ENCODE results near the gene HECTD1.
A peak's percentile ranks its signal among the peaks of the same experiment; 100 is the strongest.

HECTD1 gene

DNA sequence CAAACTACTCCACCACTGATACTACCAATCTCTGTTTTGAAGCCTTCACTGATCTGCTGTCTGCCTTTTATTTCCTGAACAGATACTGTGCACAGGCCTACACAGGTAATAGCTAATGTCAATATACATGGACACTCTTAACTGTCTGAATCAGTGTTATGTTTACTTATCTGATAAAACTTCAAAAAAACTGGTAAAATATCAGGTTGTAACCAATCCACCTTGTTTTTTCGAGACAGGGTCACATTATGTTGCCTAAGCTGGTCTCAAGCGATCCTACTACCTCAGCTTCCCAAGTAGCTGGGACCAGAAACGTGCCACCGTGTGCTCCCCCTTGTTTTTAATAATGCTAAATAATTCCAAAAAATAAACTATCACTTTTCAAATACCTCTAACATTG, 43.5 kb downstream of the HECTD1 start:
- Histone ChIP-seq H3K36me3 (ENCODE audit: control insufficient read depth in 5 of 5, insufficient read depth in 5 of 5, low read length in 5 of 5) (peaks cover 19 to 78% (median 47%) of the 10 kb centered on the region in 5 donors), H3K4me1 (ENCODE audit: control insufficient read depth in 5 of 5, insufficient read depth in 5 of 5, low read length in 5 of 5) (peaks cover 0 to 26% (median 17%) of the 10 kb centered on the region in 5 donors), H3K9ac (ENCODE audit: low read length in 5 of 5) (peak overlapping the region in 2 of 5 donors; percentile 4 to 53), H3K4me3 (ENCODE audit: low read depth in 1 of 5, low read length in 5 of 5) (no peak overlapping the region), H3K27me3 (ENCODE audit: control insufficient read depth in 5 of 5, insufficient read depth in 4 of 5, low read length in 5 of 5) (no peaks in the 10 kb centered on the region), H3K9me3 (ENCODE audit: control insufficient read depth in 5 of 5, low read length in 5 of 5) (no peaks in the 10 kb centered on the region), H3K27ac (ENCODE audit: low read depth, low read length) (peak overlapping the region; percentile 97)

DNA sequence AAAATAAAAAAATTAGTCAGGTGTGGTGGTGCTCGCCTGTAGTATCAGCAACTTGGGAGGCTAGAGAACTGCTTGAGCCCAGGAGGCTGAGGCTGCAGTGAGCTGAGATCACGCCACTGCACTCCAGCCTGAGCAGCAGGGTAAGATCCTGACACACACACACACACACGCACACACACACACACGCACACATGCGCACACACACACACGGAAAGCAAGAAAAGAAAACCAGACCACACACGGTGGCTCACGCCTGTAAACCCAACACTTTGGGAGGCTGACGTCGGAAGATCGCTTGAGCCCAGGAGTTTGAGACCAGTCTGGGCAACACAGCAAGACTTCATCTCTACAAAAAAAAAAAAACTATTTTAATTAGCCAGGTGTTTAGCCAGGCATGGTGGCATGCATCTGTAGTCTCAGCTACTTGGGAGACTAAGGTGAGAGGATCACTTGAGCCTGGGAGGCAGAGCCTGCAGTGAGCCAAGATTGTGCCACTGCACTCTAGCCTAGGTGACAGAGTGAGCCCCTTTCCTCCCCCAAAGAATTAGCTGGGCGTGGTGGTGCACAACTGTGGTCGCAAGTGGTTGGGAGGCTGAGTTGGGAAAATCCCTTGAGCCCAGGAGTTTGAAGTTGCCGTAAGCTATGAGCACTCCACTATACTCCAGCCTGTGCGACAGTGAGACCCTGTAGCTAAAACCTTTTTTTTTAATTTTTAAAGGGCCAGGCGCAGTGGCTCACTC, 44.5 kb downstream of the HECTD1 start:
- Histone ChIP-seq H3K27ac (ENCODE audit: low read depth, low read length) (peak overlapping the region; percentile 97), H3K27me3 (ENCODE audit: control insufficient read depth in 5 of 5, insufficient read depth in 4 of 5, low read length in 5 of 5) (no peaks in the 10 kb centered on the region), H3K4me1 (ENCODE audit: control insufficient read depth in 5 of 5, insufficient read depth in 5 of 5, low read length in 5 of 5) (peaks cover 0 to 26% (median 17%) of the 10 kb centered on the region in 5 donors), H3K4me3 (ENCODE audit: low read depth in 1 of 5, low read length in 5 of 5) (no peak overlapping the region), H3K9ac (ENCODE audit: low read length in 5 of 5) (no peak overlapping the region), H3K36me3 (ENCODE audit: control insufficient read depth in 5 of 5, insufficient read depth in 5 of 5, low read length in 5 of 5) (peaks cover 13 to 76% (median 41%) of the 10 kb centered on the region in 5 donors), H3K9me3 (ENCODE audit: control insufficient read depth in 5 of 5, low read length in 5 of 5) (no peaks in the 10 kb centered on the region)

- peaks cover 13 to 61% (median 26%) of the 10 kb centered on the region in 5 donors for H3K36me3 ChIP-seq (ENCODE audit: control insufficient read depth in 5 of 5, insufficient read depth in 5 of 5, low read length in 5 of 5)
- no peak overlapping the region for H3K9ac ChIP-seq (ENCODE audit: low read length in 5 of 5)
- no peak overlapping the region for H3K27ac ChIP-seq (ENCODE audit: low read depth, low read length)
- no peaks in the 10 kb centered on the region for H3K27me3 ChIP-seq (ENCODE audit: control insufficient read depth in 5 of 5, insufficient read depth in 4 of 5, low read length in 5 of 5)
- no peaks in the 10 kb centered on the region for H3K9me3 ChIP-seq (ENCODE audit: control insufficient read depth in 5 of 5, low read length in 5 of 5)
- H3K4me1 ChIP-seq (ENCODE audit: control insufficient read depth in 5 of 5, insufficient read depth in 5 of 5, low read length in 5 of 5) = peaks cover 0 to 23% (median 15%) of the 10 kb centered on the region in 5 donors
- no peak overlapping the region for H3K4me3 ChIP-seq (ENCODE audit: low read depth in 1 of 5, low read length in 5 of 5)
Observed at GRCh38 chr14:31161274-31161673, 46.3 kb downstream of the HECTD1 start.

- no peak overlapping the region for H3K27ac ChIP-seq (ENCODE audit: low read depth, low read length)
- H3K9me3 ChIP-seq (ENCODE audit: control insufficient read depth in 5 of 5, low read length in 5 of 5) = no peaks in the 10 kb centered on the region
- no peak overlapping the region for H3K9ac ChIP-seq (ENCODE audit: low read length in 5 of 5)
- no peak overlapping the region for H3K4me3 ChIP-seq (ENCODE audit: low read depth in 1 of 5, low read length in 5 of 5)
- peaks cover 17 to 58% (median 26%) of the 10 kb centered on the region in 5 donors for H3K36me3 ChIP-seq (ENCODE audit: control insufficient read depth in 5 of 5, insufficient read depth in 5 of 5, low read length in 5 of 5)
- peaks cover 0 to 11% (median 5%) of the 10 kb centered on the region in 5 donors for H3K4me1 ChIP-seq (ENCODE audit: control insufficient read depth in 5 of 5, insufficient read depth in 5 of 5, low read length in 5 of 5)
- H3K27me3 ChIP-seq (ENCODE audit: control insufficient read depth in 5 of 5, insufficient read depth in 4 of 5, low read length in 5 of 5) = no peaks in the 10 kb centered on the region
Observed at GRCh38 chr14:31159682-31160296, 47.8 kb downstream of the HECTD1 start.

DNA sequence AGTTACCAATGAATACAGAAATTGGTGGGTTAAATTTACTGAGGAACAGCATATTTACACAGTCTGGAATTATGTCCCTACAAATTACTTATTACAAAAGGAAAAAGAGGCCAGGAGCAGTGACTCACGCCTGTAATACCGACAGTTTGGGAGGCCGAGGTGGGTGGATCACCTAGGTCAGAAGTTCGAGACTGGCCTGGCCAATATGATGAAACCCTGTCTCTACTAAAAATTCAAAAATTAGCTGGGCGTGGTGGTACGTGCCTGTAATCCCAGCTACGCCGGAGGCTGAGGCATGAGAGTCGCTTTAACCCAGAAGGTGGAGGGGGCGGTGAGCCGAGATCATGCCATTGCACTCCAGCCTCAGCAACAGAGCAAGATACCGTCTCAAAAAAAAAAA, 52.6 kb downstream of the HECTD1 start:
- H3K27ac ChIP-seq (ENCODE audit: low read depth, low read length) = peak overlapping the region; percentile 2
- H3K4me3 ChIP-seq (ENCODE audit: low read depth in 1 of 5, low read length in 5 of 5) = no peak overlapping the region
- H3K27me3 ChIP-seq (ENCODE audit: control insufficient read depth in 5 of 5, insufficient read depth in 4 of 5, low read length in 5 of 5) = no peaks in the 10 kb centered on the region
- H3K9ac ChIP-seq (ENCODE audit: low read length in 5 of 5) = no peak overlapping the region
- no peaks in the 10 kb centered on the region for H3K9me3 ChIP-seq (ENCODE audit: control insufficient read depth in 5 of 5, low read length in 5 of 5)
- peaks cover 22 to 52% (median 35%) of the 10 kb centered on the region in 5 donors for H3K36me3 ChIP-seq (ENCODE audit: control insufficient read depth in 5 of 5, insufficient read depth in 5 of 5, low read length in 5 of 5)
- no peaks in the 10 kb centered on the region for H3K4me1 ChIP-seq (ENCODE audit: control insufficient read depth in 5 of 5, insufficient read depth in 5 of 5, low read length in 5 of 5)

GRCh38 chr14:31142455-31143087, 65.0 kb downstream of the HECTD1 start:
- no peaks in the 10 kb centered on the region for H3K27me3 ChIP-seq (ENCODE audit: control insufficient read depth in 5 of 5, insufficient read depth in 4 of 5, low read length in 5 of 5)
- no peak overlapping the region for H3K9ac ChIP-seq (ENCODE audit: low read length in 5 of 5)
- H3K4me3 ChIP-seq (ENCODE audit: low read depth in 1 of 5, low read length in 5 of 5) = no peak overlapping the region
- H3K9me3 ChIP-seq (ENCODE audit: control insufficient read depth in 5 of 5, low read length in 5 of 5) = no peaks in the 10 kb centered on the region
- no peak overlapping the region for H3K27ac ChIP-seq (ENCODE audit: low read depth, low read length)
- H3K36me3 ChIP-seq (ENCODE audit: control insufficient read depth in 5 of 5, insufficient read depth in 5 of 5, low read length in 5 of 5) = peaks cover 44 to 75% (median 69%) of the 10 kb centered on the region in 5 donors
- peaks cover 0 to 6% (median 0%) of the 10 kb centered on the region in 5 donors for H3K4me1 ChIP-seq (ENCODE audit: control insufficient read depth in 5 of 5, insufficient read depth in 5 of 5, low read length in 5 of 5)

GRCh38 chr14:31139301-31139847, 68.2 kb downstream of the HECTD1 start:
- H3K4me1 ChIP-seq (ENCODE audit: control insufficient read depth in 5 of 5, insufficient read depth in 5 of 5, low read length in 5 of 5) = peaks cover 0 to 6% (median 0%) of the 10 kb centered on the region in 5 donors
- H3K4me3 ChIP-seq (ENCODE audit: low read depth in 1 of 5, low read length in 5 of 5) = no peak overlapping the region
- no peaks in the 10 kb centered on the region for H3K9me3 ChIP-seq (ENCODE audit: control insufficient read depth in 5 of 5, low read length in 5 of 5)
- no peak overlapping the region for H3K27ac ChIP-seq (ENCODE audit: low read depth, low read length)
- no peak overlapping the region for H3K9ac ChIP-seq (ENCODE audit: low read length in 5 of 5)
- no peaks in the 10 kb centered on the region for H3K27me3 ChIP-seq (ENCODE audit: control insufficient read depth in 5 of 5, insufficient read depth in 4 of 5, low read length in 5 of 5)
- H3K36me3 ChIP-seq (ENCODE audit: control insufficient read depth in 5 of 5, insufficient read depth in 5 of 5, low read length in 5 of 5) = peaks cover 47 to 74% (median 68%) of the 10 kb centered on the region in 5 donors

DNA sequence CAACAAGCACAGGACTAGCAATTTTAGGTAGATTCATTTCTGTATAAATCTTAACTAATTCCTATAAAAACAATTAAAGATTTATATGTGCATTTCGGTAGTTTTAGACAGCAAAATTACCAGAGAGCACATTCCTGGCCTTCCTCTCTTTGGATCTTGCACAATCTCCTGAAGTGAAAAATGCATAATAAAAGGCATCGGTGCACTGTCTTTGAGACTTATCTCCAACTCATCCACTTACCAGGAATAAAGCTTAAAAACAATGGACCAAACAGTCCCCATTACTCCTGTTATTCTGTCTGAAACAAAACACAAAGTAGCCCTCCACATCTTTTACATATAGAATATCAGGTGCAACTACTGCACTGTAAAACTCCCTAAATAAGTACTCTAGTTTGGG, 69.3 kb downstream of the HECTD1 start:
- Histone ChIP-seq H3K27ac (ENCODE audit: low read depth, low read length) (no peak overlapping the region), H3K4me3 (ENCODE audit: low read depth in 1 of 5, low read length in 5 of 5) (no peak overlapping the region), H3K9me3 (ENCODE audit: control insufficient read depth in 5 of 5, low read length in 5 of 5) (no peaks in the 10 kb centered on the region), H3K4me1 (ENCODE audit: control insufficient read depth in 5 of 5, insufficient read depth in 5 of 5, low read length in 5 of 5) (peaks cover 0 to 6% (median 0%) of the 10 kb centered on the region in 5 donors), H3K36me3 (ENCODE audit: control insufficient read depth in 5 of 5, insufficient read depth in 5 of 5, low read length in 5 of 5) (peaks cover 41 to 74% (median 66%) of the 10 kb centered on the region in 5 donors), H3K27me3 (ENCODE audit: control insufficient read depth in 5 of 5, insufficient read depth in 4 of 5, low read length in 5 of 5) (no peaks in the 10 kb centered on the region), H3K9ac (ENCODE audit: low read length in 5 of 5) (no peak overlapping the region)

DNA sequence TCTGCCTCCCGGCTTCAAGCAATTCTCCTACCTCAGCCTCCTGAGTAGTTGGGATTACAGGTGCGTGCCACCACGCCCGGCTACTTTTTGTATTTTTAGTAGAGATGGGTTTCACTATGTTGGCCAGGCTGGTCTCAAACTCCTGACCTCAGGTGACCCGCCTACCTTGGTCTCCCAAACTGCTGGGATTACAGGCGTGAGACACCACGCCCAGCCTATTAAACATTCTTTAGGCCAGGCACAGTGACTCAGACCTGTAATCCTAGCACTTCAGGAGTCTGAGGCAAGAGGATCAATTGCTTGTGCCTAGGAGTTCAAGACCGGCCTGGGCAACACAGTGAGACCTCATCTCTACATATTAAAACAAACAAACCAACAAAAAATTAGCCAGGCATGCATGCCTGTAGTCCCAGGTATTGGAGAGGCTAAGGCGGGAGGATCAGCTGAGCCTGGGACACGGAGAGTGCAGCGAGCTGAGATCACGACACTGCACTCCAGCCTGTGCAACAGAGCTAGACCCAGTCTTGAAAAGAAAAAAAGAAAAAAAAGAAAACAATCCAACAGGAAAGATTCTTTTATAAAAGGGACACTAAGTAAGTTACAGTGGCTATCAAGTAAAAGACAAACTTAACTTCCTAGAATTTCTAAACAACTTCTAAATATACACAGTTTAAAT, 70.2 kb downstream of the HECTD1 start:
- peaks cover 42 to 79% (median 68%) of the 10 kb centered on the region in 5 donors for H3K36me3 ChIP-seq (ENCODE audit: control insufficient read depth in 5 of 5, insufficient read depth in 5 of 5, low read length in 5 of 5)
- no peak overlapping the region for H3K27ac ChIP-seq (ENCODE audit: low read depth, low read length)
- no peaks in the 10 kb centered on the region for H3K9me3 ChIP-seq (ENCODE audit: control insufficient read depth in 5 of 5, low read length in 5 of 5)
- no peak overlapping the region for H3K9ac ChIP-seq (ENCODE audit: low read length in 5 of 5)
- no peaks in the 10 kb centered on the region for H3K27me3 ChIP-seq (ENCODE audit: control insufficient read depth in 5 of 5, insufficient read depth in 4 of 5, low read length in 5 of 5)
- H3K4me3 ChIP-seq (ENCODE audit: low read depth in 1 of 5, low read length in 5 of 5) = no peak overlapping the region
- H3K4me1 ChIP-seq (ENCODE audit: control insufficient read depth in 5 of 5, insufficient read depth in 5 of 5, low read length in 5 of 5) = peaks cover 0 to 6% (median 0%) of the 10 kb centered on the region in 5 donors

Data from subcutaneous abdominal adipose tissue (tissue), 5 donors.